Activated CD4-positive, alpha-beta T cell treated with anti-CD3 and anti-CD28 coated beads, Interleukin-2, amount 10 ng/mL, durations not matched to agents 7 days and 5 days (primary cell): Measurements from ENCODE around the gene DTD1. TPM values are rescaled to one million over a fixed set of nuclear protein-coding genes. Genes with fewer than 3 reads are reported as not detected.

Experiments
- CTCF ChIA-PET: fragments of 350-600 bp; sonication (Branson Sonifier 250); formaldehyde crosslinking; loops from one replicate; lab custom pipeline; 2021; ENCODE audit warnings: antibody characterized with exemption; lab: Charles Lee
- POLR2A ChIA-PET: fragments of 350-600 bp; sonication (Branson Sonifier 250); formaldehyde crosslinking; loops from one replicate; lab custom pipeline; 2021; ENCODE audit warnings: antibody characterized with exemption; lab: Charles Lee
- DNase-seq: peaks from one replicate; pipeline ENCODE4 v3.0.0-alpha.2; 2020
- H3K27ac Mint-ChIP-seq: one replicate; pipeline ENCODE4 v1.8.0; 2021; ENCODE audit warnings: mild to moderate bottlenecking, moderate library complexity, mixed read lengths
- H3K27me3 Mint-ChIP-seq: one replicate; pipeline ENCODE4 v1.8.0; 2021; ENCODE audit warnings: mixed read lengths
- H3K36me3 Mint-ChIP-seq: one replicate; pipeline ENCODE4 v1.8.0; 2021; ENCODE audit warnings: low read depth, mixed read lengths
- H3K4me1 Mint-ChIP-seq: one replicate; pipeline ENCODE4 v1.8.0; 2021; ENCODE audit warnings: mixed read lengths
- H3K4me3 Mint-ChIP-seq: one replicate; pipeline ENCODE4 v1.8.0; 2021; ENCODE audit warnings: mild to moderate bottlenecking, moderate library complexity, mixed read lengths
- H3K9me3 Mint-ChIP-seq: one replicate; pipeline ENCODE4 v1.8.0; 2021; ENCODE audit warnings: mixed read lengths
- total RNA-seq, 2 experiments: library from RNA; stranded (reverse); gene quantifications; one replicate each; pipeline ENCODE4 v1.2.3, GENCODE V29; 2021

DTD1 gene
- total RNA-seq, 2 experiments from 2014 or later = 17.7 to 19.4 TPM

GRCh38 chr20:18580012-18580411 lies 7.8 kb upstream of the DTD1 start:
- ChIA-PET POLR2A (no interaction called here), CTCF (interaction anchor here (1.1 to 1.4 kb wide), 2 partner anchors 15 to 39 kb away, joined by 3 to 4 read pairs; no protein-coding TSS in a partner anchor)
- H3K27ac Mint-ChIP-seq = no peak overlapping the region
- no peaks in the 10 kb centered on the region for H3K9me3 Mint-ChIP-seq
- peaks cover 7% of the 10 kb centered on the region for H3K4me1 Mint-ChIP-seq
- H3K27me3 Mint-ChIP-seq = peaks cover 6% of the 10 kb centered on the region
- DNase-seq = no peak
- H3K4me3 Mint-ChIP-seq = no peak overlapping the region
- H3K36me3 Mint-ChIP-seq = no peaks in the 10 kb centered on the region

GRCh38 chr20:18585134-18585533 lies 2.7 kb upstream of the DTD1 start:
- Mint-ChIP-seq H3K27ac (no peak overlapping the region), H3K9me3 (no peaks in the 10 kb centered on the region), H3K36me3 (peaks cover 2% of the 10 kb centered on the region), H3K4me3 (no peak overlapping the region), H3K27me3 (peaks cover 6% of the 10 kb centered on the region), H3K4me1 (peaks cover 26% of the 10 kb centered on the region)
- CTCF ChIA-PET = interaction anchor here (0.6 kb wide), 2 partner anchors 110 to 494 kb away, joined by 3 to 4 read pairs; no protein-coding TSS in a partner anchor
- DNase-seq = no peak
- POLR2A ChIA-PET = no interaction called here

- POLR2A ChIA-PET = no interaction called here
- CTCF ChIA-PET = interaction anchor here (1.0 kb wide), 1 partner anchor 11 kb away, joined by 3 read pairs; no protein-coding TSS in a partner anchor
- DNase-seq = no peak
Observed at GRCh38 chr20:18588574-18588933, 700 bp downstream of the DTD1 start.

DNA sequence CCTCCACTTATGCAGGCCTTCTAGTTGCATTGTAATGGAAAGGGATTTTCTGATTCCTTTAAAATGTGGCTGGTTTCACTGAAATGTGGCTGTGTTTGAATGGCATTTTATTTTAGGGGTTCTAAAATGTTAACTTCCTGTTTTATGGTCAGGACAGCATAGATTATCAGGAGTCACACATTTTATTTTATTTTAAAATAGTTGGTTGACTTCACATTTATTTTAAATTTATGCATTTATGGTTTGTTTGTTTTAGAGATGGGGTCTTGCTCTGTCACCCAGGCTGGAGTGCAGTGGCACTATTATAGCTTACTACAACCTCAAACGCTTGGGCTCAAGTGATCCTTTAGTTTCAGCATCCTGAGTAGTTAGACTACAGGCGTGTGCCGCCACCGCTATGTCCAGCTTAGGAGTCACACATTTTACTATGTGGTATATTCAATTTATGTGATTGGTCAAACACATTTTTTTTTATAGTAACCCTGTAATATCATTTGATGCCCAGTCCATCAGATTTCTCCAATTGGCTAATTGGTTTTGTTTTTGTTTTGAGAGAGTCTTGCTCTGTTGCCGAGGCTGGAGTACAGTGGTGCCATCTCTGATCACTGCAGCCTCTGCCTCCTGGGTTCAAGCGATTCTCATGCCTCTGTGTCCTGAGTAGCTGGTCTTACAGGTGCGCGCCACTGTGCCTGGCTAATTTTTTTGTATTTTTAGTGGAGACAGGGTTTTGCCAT lies 2.3 kb downstream of the DTD1 start:
- peaks cover 26% of the 10 kb centered on the region for H3K4me1 Mint-ChIP-seq
- DNase-seq = no peak
- ChIA-PET CTCF (interaction anchor here (0.6 kb wide), 1 partner anchor 498 kb away, joined by 4 read pairs; no protein-coding TSS in a partner anchor), POLR2A (no interaction called here)
- H3K4me3 Mint-ChIP-seq = no peak overlapping the region
- H3K27ac Mint-ChIP-seq = no peak overlapping the region
- H3K36me3 Mint-ChIP-seq = peaks cover 2% of the 10 kb centered on the region
- H3K9me3 Mint-ChIP-seq = no peaks in the 10 kb centered on the region
- H3K27me3 Mint-ChIP-seq = no peaks in the 10 kb centered on the region

More at GRCh38 chr20:18588574-18588933, 700 bp downstream of the DTD1 start:
- Mint-ChIP-seq H3K27me3 (peaks cover 6% of the 10 kb centered on the region), H3K36me3 (peaks cover 2% of the 10 kb centered on the region), H3K4me3 (peak overlapping the region; percentile 73), H3K9me3 (no peaks in the 10 kb centered on the region), H3K4me1 (peaks cover 26% of the 10 kb centered on the region), H3K27ac (peak overlapping the region; percentile 88)

- Mint-ChIP-seq H3K27me3 (no peaks in the 10 kb centered on the region), H3K36me3 (peaks cover 19% of the 10 kb centered on the region), H3K4me3 (no peak overlapping the region), H3K27ac (no peak overlapping the region), H3K4me1 (no peaks in the 10 kb centered on the region), H3K9me3 (no peaks in the 10 kb centered on the region)
- CTCF ChIA-PET = no interaction called here
- DNase-seq = no peak
- POLR2A ChIA-PET = no interaction called here
Observed at GRCh38 chr20:18596270-18596669, 8.4 kb downstream of the DTD1 start.

GRCh38 chr20:18609741-18610140 lies 21.9 kb downstream of the DTD1 start:
- no peaks in the 10 kb centered on the region for H3K9me3 Mint-ChIP-seq
- CTCF ChIA-PET = no interaction called here
- H3K27me3 Mint-ChIP-seq = no peaks in the 10 kb centered on the region
- POLR2A ChIA-PET = no interaction called here
- H3K27ac Mint-ChIP-seq = no peak overlapping the region
- no peaks in the 10 kb centered on the region for H3K36me3 Mint-ChIP-seq
- H3K4me3 Mint-ChIP-seq = no peak overlapping the region
- DNase-seq = no peak
- no peaks in the 10 kb centered on the region for H3K4me1 Mint-ChIP-seq

DNA sequence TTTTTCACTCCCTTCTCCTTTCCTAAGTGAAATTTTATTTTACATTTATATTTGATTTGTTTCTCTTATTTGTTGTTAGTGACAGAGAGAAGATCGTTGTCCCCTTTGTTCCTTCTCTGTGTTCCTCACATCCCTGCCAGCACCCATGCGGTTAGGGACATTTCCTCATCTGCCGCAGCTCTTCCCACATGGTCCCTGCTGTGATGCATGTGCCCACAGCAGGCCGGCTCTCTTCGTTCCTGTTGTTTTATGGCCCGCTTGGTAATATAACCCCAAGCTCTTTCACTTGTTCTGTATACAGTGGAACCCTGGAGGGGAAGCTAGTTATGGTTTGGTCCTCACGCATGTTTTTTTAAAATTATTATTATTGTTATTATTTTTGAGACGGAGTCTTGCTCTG lies 23.6 kb downstream of the DTD1 start:
- Mint-ChIP-seq H3K27me3 (no peaks in the 10 kb centered on the region), H3K36me3 (no peaks in the 10 kb centered on the region), H3K27ac (no peak overlapping the region), H3K4me1 (no peaks in the 10 kb centered on the region), H3K9me3 (no peaks in the 10 kb centered on the region), H3K4me3 (no peak overlapping the region)
- CTCF ChIA-PET = interaction anchor here (0.5 kb wide), 1 partner anchor 644 kb away, joined by 3 read pairs; no protein-coding TSS in a partner anchor
- no peak for DNase-seq
- POLR2A ChIA-PET = no interaction called here

- Mint-ChIP-seq H3K27ac (no peak overlapping the region), H3K4me1 (no peaks in the 10 kb centered on the region), H3K27me3 (no peaks in the 10 kb centered on the region), H3K9me3 (no peaks in the 10 kb centered on the region), H3K36me3 (no peaks in the 10 kb centered on the region), H3K4me3 (no peak overlapping the region)
- DNase-seq = no peak
- POLR2A ChIA-PET = no interaction called here
- CTCF ChIA-PET = interaction anchor here (1.8 kb wide), 1 partner anchor 14 kb away, joined by 4 read pairs; no protein-coding TSS in a partner anchor
Observed at GRCh38 chr20:18613553-18613952, 25.7 kb downstream of the DTD1 start.

DNA sequence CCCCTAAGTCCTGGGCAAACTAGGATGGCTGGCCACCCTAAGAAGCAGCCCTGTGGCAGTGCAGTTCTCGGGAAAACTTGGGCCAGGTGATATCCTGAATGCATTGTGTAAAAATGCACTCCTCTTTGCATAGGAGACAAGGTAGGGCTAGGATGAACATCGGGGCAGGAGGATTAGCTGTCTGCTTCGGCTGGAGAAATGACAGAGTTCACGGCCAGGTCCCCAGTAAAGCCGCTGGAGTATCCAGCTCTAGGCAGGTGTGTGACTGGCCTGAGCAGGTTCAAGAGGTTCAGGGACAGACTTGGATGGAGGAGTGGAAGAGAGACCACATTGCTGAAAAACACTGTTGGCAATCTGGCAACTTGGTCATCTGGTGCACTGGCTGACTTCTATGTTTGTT lies 26.4 kb downstream of the DTD1 start:
- Mint-ChIP-seq H3K27ac (no peak overlapping the region), H3K36me3 (no peaks in the 10 kb centered on the region), H3K4me3 (no peak overlapping the region), H3K4me1 (no peaks in the 10 kb centered on the region), H3K9me3 (no peaks in the 10 kb centered on the region), H3K27me3 (no peaks in the 10 kb centered on the region)
- POLR2A ChIA-PET = no interaction called here
- no peak for DNase-seq
- CTCF ChIA-PET = interaction anchor here (1.8 kb wide), 1 partner anchor 15 kb away, joined by 4 read pairs; no protein-coding TSS in a partner anchor

DNA sequence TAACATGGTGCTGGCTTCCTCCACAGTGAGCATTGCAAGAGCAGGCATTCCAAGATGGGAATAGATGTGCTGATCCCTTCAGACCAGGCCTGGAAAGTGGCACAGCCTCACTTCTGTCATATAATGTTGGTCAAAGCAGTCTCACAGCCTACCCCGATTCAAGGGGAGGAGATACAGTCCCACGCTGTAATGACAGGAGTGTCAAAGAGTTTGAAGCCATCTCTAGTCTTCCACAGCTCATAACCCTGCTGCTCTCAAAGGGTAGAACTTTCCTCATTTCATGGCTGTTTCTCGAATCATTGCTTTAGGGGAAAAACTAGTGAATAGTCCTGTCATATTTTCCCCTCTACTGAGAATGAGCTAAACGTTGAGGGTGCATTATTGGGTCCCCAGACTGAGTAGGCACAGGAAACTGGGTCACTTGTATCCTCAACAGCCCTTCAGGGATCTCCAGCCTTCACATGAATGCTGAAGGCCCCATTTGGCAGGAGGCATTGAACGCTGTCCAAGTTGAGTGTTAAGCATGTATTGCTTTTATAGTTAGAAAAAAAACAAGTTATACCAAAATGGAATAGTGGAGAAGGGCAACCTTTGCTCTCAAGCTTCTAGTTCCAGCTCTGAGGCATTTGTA lies 27.3 kb downstream of the DTD1 start:
- POLR2A ChIA-PET = no interaction called here
- no peaks in the 10 kb centered on the region for H3K36me3 Mint-ChIP-seq
- no peak overlapping the region for H3K27ac Mint-ChIP-seq
- H3K4me1 Mint-ChIP-seq = no peaks in the 10 kb centered on the region
- CTCF ChIA-PET = interaction anchor here (1.8 kb wide), 1 partner anchor 16 kb away, joined by 4 read pairs; no protein-coding TSS in a partner anchor
- H3K9me3 Mint-ChIP-seq = no peaks in the 10 kb centered on the region
- DNase-seq = no peak
- H3K4me3 Mint-ChIP-seq = no peak overlapping the region
- no peaks in the 10 kb centered on the region for H3K27me3 Mint-ChIP-seq

GRCh38 chr20:18621004-18621403 lies 33.1 kb downstream of the DTD1 start:
- Mint-ChIP-seq H3K4me1 (no peaks in the 10 kb centered on the region), H3K27ac (no peak overlapping the region), H3K9me3 (no peaks in the 10 kb centered on the region), H3K27me3 (no peaks in the 10 kb centered on the region), H3K4me3 (no peak overlapping the region), H3K36me3 (no peaks in the 10 kb centered on the region)
- no peak for DNase-seq
- ChIA-PET CTCF (no interaction called here), POLR2A (no interaction called here)

- H3K27ac Mint-ChIP-seq = no peak overlapping the region
- CTCF ChIA-PET = no interaction called here
Observed at GRCh38 chr20:18623156-18623910, 35.5 kb downstream of the DTD1 start.

GRCh38 chr20:18624948-18625347 lies 37.1 kb downstream of the DTD1 start:
- ChIA-PET CTCF (no interaction called here), POLR2A (no interaction called here)
- Mint-ChIP-seq H3K27ac (no peak overlapping the region), H3K36me3 (peaks cover 4% of the 10 kb centered on the region), H3K9me3 (no peaks in the 10 kb centered on the region), H3K4me1 (no peaks in the 10 kb centered on the region), H3K27me3 (no peaks in the 10 kb centered on the region), H3K4me3 (no peak overlapping the region)
- DNase-seq = no peak

More at GRCh38 chr20:18623156-18623910, 35.5 kb downstream of the DTD1 start:
- no peak overlapping the region for H3K4me3 Mint-ChIP-seq
- H3K27me3 Mint-ChIP-seq = no peaks in the 10 kb centered on the region
- no peak for DNase-seq
- POLR2A ChIA-PET = no interaction called here
- peaks cover 4% of the 10 kb centered on the region for H3K36me3 Mint-ChIP-seq
- H3K9me3 Mint-ChIP-seq = no peaks in the 10 kb centered on the region
- no peaks in the 10 kb centered on the region for H3K4me1 Mint-ChIP-seq
